Naive B cell (primary cell): ENCODE results near the gene GMDS. TPM values are rescaled to one million over a fixed set of nuclear protein-coding genes. Genes with fewer than 3 reads are reported as not detected.

Experiments used
- ATAC-seq, 2 donors: fragments of 150-1000 bp; cut with Tn5 transposase; 2 replicates each; pipeline ENCODE4 v1.10.0; 2021; ENCODE audit warnings: low read depth in 2 of 2, mild to moderate bottlenecking in 2 of 2, moderate library complexity in 2 of 2
- DNase-seq: peaks from one replicate; pipeline ENCODE4 v3.0.0; 2022
- H3K27ac Mint-ChIP-seq, 6 donors: one replicate each; pipeline ENCODE4 v1.8.0; 2020 to 2022; ENCODE audit warnings: mild to moderate bottlenecking in 6 of 6, mixed read lengths in 6 of 6, moderate library complexity in 5 of 6, inconsistent platforms in 2 of 6
- H3K27me3 Mint-ChIP-seq, 3 donors: one replicate each; pipeline ENCODE4 v1.8.0; 2021 to 2022; ENCODE audit warnings: mixed read lengths in 3 of 3, mild to moderate bottlenecking in 1 of 3
- H3K36me3 Mint-ChIP-seq, 2 donors: one replicate each; pipeline ENCODE4 v1.8.0; 2020 to 2022; ENCODE audit warnings: mixed read lengths in 2 of 2, inconsistent platforms in 1 of 2, mild to moderate bottlenecking in 1 of 2
- H3K4me1 Mint-ChIP-seq, 3 donors: one replicate each; pipeline ENCODE4 v1.8.0; 2020 to 2022; ENCODE audit warnings: mixed read lengths in 3 of 3, inconsistent platforms in 1 of 3, mild to moderate bottlenecking in 1 of 3, moderate library complexity in 1 of 3
- H3K4me3 Mint-ChIP-seq, 8 donors: one replicate each; pipeline ENCODE4 v1.8.0; 2020 to 2022; ENCODE audit warnings: mild to moderate bottlenecking in 8 of 8, mixed read lengths in 8 of 8, moderate library complexity in 8 of 8, inconsistent platforms in 2 of 8
- H3K9me3 Mint-ChIP-seq, 7 donors: one replicate each; pipeline ENCODE4 v1.8.0; 2020 to 2022; ENCODE audit warnings: mixed read lengths in 7 of 7, mild to moderate bottlenecking in 5 of 7, inconsistent platforms in 2 of 7, moderate library complexity in 1 of 7
- polyA plus RNA-seq, 6 donors: library from polyadenylated mRNA; unstranded; fragments of 300-500 nt; fragmentation: Illumina TruSeq; gene quantifications; one replicate each; pipeline ENCODE4 v1.2.3, GENCODE V29; 2021; ENCODE audit warnings: low read depth in 6 of 6

Gene GMDS
- polyA plus RNA-seq, 6 donors from 2014 or later = 12.7 to 23.3 (median 14.7) TPM

DNA sequence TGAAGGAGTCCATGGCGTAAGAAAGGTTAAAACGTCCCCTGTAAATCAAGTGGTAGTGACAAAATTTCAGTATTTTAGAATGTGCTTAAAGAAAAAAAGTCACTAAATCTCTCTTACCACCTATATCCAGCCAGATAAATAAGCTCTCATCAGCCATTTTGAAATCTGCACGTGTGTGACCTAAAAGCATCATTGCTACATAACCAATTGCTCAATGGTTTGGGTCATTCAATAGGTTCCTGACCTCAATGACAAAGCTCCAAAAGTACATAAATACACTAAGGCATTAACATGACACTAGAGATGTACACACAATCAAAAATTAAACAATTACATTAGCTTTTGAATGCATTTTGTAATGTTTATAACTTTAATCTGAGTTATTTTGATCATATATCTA is 272.4 kb downstream of the GMDS start:
- no peaks in the 10 kb centered on the region for H3K9me3 Mint-ChIP-seq
- DNase-seq (no peak), ATAC-seq (no peak)
- peaks cover 7 to 10% (median 9%) of the 10 kb centered on the region in 3 donors for H3K4me1 Mint-ChIP-seq
- no peak overlapping the region for H3K4me3 Mint-ChIP-seq
- H3K27ac Mint-ChIP-seq = peak overlapping the region in 1 of 6 donors; percentile 19
- H3K36me3 Mint-ChIP-seq = peaks cover 14 to 18% of the 10 kb centered on the region in 2 donors
- no peaks in the 10 kb centered on the region for H3K27me3 Mint-ChIP-seq

- H3K4me3 Mint-ChIP-seq = no peak overlapping the region
- H3K9me3 Mint-ChIP-seq = no peaks in the 10 kb centered on the region
- DNase-seq = no peak
- H3K27me3 Mint-ChIP-seq = no peaks in the 10 kb centered on the region
- H3K36me3 Mint-ChIP-seq = peaks cover 1 to 5% of the 10 kb centered on the region in 2 donors
- peak overlapping the region in 2 of 6 donors; percentile 47 to 63 for H3K27ac Mint-ChIP-seq
- no peak for ATAC-seq
- H3K4me1 Mint-ChIP-seq = peaks cover 7 to 9% (median 8%) of the 10 kb centered on the region in 3 donors
These were observed 273.8 kb downstream of the GMDS start for GRCh38 chr6:1971612-1972011.

- Mint-ChIP-seq H3K27me3 (no peaks in the 10 kb centered on the region), H3K36me3 (peaks cover 3% of the 10 kb centered on the region in 2 donors), H3K27ac (peak overlapping the region in 1 of 6 donors; percentile 3), H3K4me1 (peaks cover 7 to 9% (median 8%) of the 10 kb centered on the region in 3 donors), H3K4me3 (peak overlapping the region in 1 of 8 donors; percentile 30), H3K9me3 (peaks cover 0 to under 1% (median 0%) of the 10 kb centered on the region in 7 donors)
- DNase-seq (no peak), ATAC-seq (no peak)
These were observed 275.2 kb downstream of the GMDS start for GRCh38 chr6:1970151-1970561.

DNA sequence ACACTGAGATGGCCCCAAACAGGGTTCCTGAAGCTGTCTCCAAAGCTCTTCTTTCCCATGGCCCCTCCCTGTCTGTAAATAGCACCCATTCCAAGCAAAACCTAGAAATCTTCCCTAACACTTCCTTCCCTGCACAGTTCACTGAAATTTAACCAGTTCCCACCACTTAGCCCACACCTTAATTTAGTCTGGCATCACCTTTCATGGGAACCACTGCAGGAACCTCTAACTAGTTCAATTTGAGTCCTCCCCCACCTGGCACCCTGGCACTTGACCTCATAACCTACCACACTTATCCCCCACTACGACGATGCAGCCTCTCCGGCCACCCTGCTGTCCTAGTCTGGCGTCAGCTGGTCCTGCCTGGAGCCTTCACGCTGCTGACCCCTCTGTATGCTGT is 278.7 kb downstream of the GMDS start:
- Mint-ChIP-seq H3K36me3 (peaks cover 6 to 7% of the 10 kb centered on the region in 2 donors), H3K4me3 (no peak overlapping the region), H3K9me3 (peaks cover 0 to 4% (median 0%) of the 10 kb centered on the region in 7 donors), H3K4me1 (no peaks in the 10 kb centered on the region), H3K27me3 (no peaks in the 10 kb centered on the region), H3K27ac (peak overlapping the region in 2 of 6 donors; percentile 41 to 52)
- DNase-seq (no peak), ATAC-seq (no peak)

- DNase-seq (no peak), ATAC-seq (no peak)
- no peaks in the 10 kb centered on the region for H3K4me1 Mint-ChIP-seq
- no peaks in the 10 kb centered on the region for H3K27me3 Mint-ChIP-seq
- peaks cover 7 to 8% of the 10 kb centered on the region in 2 donors for H3K36me3 Mint-ChIP-seq
- no peak overlapping the region for H3K27ac Mint-ChIP-seq
- H3K9me3 Mint-ChIP-seq = peaks cover 0 to 4% (median 0%) of the 10 kb centered on the region in 7 donors
- no peak overlapping the region for H3K4me3 Mint-ChIP-seq
These were observed 279.7 kb downstream of the GMDS start for GRCh38 chr6:1965596-1966224.

- peaks cover 0 to 4% (median 0%) of the 10 kb centered on the region in 7 donors for H3K9me3 Mint-ChIP-seq
- no peaks in the 10 kb centered on the region for H3K27me3 Mint-ChIP-seq
- H3K27ac Mint-ChIP-seq = no peak overlapping the region
- ATAC-seq (no peak), DNase-seq (no peak)
- no peaks in the 10 kb centered on the region for H3K4me1 Mint-ChIP-seq
- H3K36me3 Mint-ChIP-seq = peaks cover 7 to 16% of the 10 kb centered on the region in 2 donors
- no peak overlapping the region for H3K4me3 Mint-ChIP-seq
These were observed 281.8 kb downstream of the GMDS start for GRCh38 chr6:1963596-1963995.

DNA sequence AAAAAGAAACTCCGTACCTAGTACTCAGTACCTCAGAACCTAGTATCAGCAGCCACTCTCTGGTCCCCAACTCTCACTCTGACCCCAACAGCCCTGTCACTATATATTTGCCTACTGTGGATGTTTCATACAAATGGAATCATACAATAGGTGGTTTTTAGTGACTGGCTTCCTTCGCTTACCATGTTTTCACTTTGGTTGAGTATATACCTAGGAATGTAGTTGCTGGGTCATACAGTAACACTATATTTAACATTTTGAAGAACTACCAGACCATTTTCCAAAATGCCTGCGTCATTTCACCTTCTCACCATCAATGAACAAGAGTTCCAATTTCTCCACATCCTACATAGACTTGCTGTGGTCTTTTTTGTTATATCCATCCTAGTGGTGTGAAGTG is 283.2 kb downstream of the GMDS start:
- ATAC-seq (no peak), DNase-seq (no peak)
- Mint-ChIP-seq H3K27me3 (no peaks in the 10 kb centered on the region), H3K9me3 (peaks cover 0 to 4% (median 0%) of the 10 kb centered on the region in 7 donors), H3K4me1 (no peaks in the 10 kb centered on the region), H3K4me3 (no peak overlapping the region), H3K27ac (no peak overlapping the region), H3K36me3 (peaks cover 7 to 16% of the 10 kb centered on the region in 2 donors)

DNA sequence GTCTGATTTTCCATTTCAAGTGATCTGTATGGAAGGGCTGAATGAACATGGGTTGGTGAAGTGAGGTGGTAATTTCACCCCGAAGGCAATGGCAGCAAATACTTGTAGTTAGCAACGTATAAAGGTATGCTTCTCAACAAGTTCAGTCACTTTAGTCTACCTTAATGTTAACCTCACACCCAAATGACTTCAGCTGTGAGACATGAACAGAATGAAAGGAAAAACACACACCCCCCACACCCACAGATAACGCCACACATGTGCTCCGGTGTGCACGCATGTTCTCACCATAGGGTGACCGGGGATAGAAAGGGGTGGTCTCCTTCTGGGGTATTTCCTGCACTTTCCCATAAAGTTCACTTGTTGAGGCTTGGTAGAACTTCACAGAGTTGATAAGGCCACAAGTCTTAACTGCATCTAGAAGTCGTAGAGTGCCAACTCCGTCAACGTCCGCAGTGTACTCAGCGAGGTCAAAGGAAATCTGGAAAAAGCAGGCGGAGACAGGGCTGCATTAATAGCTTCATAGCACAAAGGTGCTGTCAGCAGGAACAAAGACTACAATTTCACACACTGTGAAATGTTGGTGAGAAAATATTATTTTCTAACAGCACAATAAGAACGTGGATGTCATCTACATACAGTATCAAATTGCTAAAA is 284.8 kb downstream of the GMDS start:
- Mint-ChIP-seq H3K4me3 (no peak overlapping the region), H3K27ac (no peak overlapping the region), H3K36me3 (peaks cover 7 to 16% of the 10 kb centered on the region in 2 donors), H3K4me1 (no peaks in the 10 kb centered on the region), H3K27me3 (no peaks in the 10 kb centered on the region), H3K9me3 (peaks cover 0 to 4% (median 0%) of the 10 kb centered on the region in 7 donors)
- ATAC-seq (no peak), DNase-seq (no peak)

DNA sequence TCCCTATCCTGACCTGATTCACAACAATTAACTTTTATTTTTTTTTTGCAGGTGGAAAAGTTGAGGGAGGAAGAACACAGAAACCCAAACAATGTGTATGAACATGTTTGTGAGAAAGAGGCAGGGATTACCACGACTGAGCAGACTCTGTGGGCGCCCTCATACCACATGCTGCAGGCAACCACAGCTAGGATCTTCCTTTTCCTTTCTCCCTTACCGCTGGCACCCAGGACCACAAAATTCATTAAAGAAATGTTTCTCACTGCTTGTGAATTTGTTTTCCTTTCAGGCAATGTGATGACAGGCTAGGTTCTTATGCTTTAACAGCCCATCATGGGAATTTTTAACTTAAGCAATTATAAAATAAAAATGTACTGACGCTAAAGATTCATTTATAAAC is 287.1 kb downstream of the GMDS start:
- ATAC-seq (no peak), DNase-seq (no peak)
- Mint-ChIP-seq H3K27ac (no peak overlapping the region), H3K27me3 (no peaks in the 10 kb centered on the region), H3K4me1 (no peaks in the 10 kb centered on the region), H3K9me3 (no peaks in the 10 kb centered on the region), H3K36me3 (peaks cover 0 to 10% of the 10 kb centered on the region in 2 donors), H3K4me3 (no peak overlapping the region)

DNA sequence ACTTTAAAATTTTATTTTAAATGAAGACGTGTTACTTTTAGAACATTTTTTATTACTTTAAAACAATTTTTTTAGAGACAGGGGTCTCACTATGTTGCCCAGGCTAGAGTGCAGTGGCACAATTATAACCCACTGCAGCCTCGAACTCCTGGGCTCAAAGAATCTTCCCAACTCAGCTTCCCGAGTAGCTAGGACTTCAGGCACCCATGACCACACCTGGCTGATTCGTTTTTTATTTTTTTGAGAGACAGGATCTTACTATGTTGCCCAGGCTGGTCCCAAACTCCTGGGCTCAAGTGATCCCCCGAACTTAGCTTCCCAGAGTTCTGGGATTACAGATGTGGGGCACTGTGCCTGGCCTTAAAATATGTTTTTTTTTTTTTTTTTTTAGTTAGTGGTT is 287.7 kb downstream of the GMDS start:
- Mint-ChIP-seq H3K27ac (no peak overlapping the region), H3K9me3 (no peaks in the 10 kb centered on the region), H3K4me3 (no peak overlapping the region), H3K36me3 (peaks cover 0 to 13% of the 10 kb centered on the region in 2 donors), H3K27me3 (no peaks in the 10 kb centered on the region), H3K4me1 (no peaks in the 10 kb centered on the region)
- DNase-seq (no peak), ATAC-seq (no peak)

DNA sequence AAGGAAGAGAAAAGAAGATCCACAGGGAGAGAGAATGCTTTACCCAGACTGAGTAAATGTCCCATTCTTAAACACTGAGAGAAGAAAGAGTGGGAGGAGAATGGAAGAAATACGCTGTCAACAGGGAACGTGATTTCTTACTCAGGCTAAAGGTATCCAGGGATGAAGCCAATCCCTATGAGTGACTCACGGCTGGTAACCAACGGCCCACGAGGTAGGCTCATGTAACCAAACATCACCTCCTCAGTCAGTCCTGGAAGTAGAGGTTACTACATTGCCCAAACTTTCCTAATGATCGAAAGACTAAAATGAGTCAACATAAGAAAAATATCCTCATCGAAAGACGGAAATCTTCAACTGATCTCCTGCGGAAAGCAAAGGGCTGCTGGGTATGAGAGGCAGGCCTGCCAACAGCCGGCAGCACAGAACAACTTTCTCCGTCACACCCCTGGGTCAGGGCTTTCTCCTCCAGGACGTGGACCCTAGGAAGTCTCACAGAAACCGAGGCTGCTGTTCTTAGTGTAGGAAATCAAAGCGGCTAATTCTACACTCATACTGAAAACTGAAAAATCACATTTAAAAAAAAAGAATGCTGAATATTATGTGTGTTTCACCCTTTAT is 292.6 kb downstream of the GMDS start:
- H3K4me3 Mint-ChIP-seq = no peak overlapping the region
- H3K36me3 Mint-ChIP-seq = peaks cover 0 to 15% of the 10 kb centered on the region in 2 donors
- no peak for DNase-seq

DNA sequence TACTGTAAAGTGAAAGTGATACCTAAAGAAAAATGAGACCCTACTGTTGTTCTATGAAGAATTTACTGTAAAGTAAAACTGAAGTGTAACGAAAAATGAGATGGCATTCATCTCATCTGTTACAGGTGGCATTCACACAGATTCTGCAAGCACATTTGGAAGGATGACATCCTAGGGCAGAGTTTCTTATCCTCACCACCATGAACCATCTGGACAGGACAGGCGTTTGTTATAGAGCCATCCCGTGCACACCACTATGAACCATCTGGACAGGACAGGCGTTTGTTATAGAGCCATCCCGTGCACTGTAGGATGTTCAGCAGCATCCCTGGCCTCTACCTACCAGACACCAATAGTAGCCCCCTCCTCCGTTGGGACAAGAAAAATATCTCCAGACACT is 294.8 kb downstream of the GMDS start:
- peak overlapping the region in 1 of 6 donors; percentile 67 for H3K27ac Mint-ChIP-seq
- no peaks in the 10 kb centered on the region for H3K27me3 Mint-ChIP-seq
- H3K9me3 Mint-ChIP-seq = no peaks in the 10 kb centered on the region
- ATAC-seq (no peak), DNase-seq (no peak)
- H3K36me3 Mint-ChIP-seq = peaks cover 0 to 22% of the 10 kb centered on the region in 2 donors
- H3K4me1 Mint-ChIP-seq = no peaks in the 10 kb centered on the region
- H3K4me3 Mint-ChIP-seq = no peak overlapping the region

More for the DNA sequence above, 292.6 kb downstream of the GMDS start:
- Mint-ChIP-seq H3K4me1 (no peaks in the 10 kb centered on the region), H3K9me3 (no peaks in the 10 kb centered on the region), H3K27ac (no peak overlapping the region), H3K27me3 (no peaks in the 10 kb centered on the region)
- ATAC-seq = no peak

DNA sequence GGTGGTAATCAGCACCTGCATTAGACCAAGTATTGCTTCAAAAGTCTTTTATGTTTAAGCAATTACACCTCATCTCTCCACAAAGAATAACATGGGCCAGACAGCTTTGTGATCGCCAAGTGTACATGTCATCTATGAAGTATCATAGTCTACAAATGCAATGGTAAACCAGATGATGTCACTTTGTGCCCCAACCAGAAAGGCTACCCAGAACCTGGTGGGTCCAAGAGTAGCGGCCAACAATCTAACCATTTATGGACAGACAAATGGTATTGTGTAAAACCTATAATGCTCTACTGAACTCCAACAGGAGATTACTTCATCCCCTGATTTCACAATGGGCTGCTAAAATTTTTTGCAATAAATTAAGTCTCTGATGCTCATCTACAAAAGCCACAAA is 295.9 kb downstream of the GMDS start:
- no peak overlapping the region for H3K27ac Mint-ChIP-seq
- H3K4me3 Mint-ChIP-seq = no peak overlapping the region
- DNase-seq (no peak), ATAC-seq (no peak)
- H3K36me3 Mint-ChIP-seq = peaks cover 0 to 22% of the 10 kb centered on the region in 2 donors
- H3K27me3 Mint-ChIP-seq = no peaks in the 10 kb centered on the region
- no peaks in the 10 kb centered on the region for H3K4me1 Mint-ChIP-seq
- no peaks in the 10 kb centered on the region for H3K9me3 Mint-ChIP-seq

- DNase-seq = no peak
- Mint-ChIP-seq H3K4me3 (no peak overlapping the region), H3K27ac (no peak overlapping the region), H3K27me3 (no peaks in the 10 kb centered on the region), H3K9me3 (no peaks in the 10 kb centered on the region), H3K36me3 (peaks cover 0 to 21% of the 10 kb centered on the region in 2 donors), H3K4me1 (no peaks in the 10 kb centered on the region)
- ATAC-seq = no peak
These were observed 297.5 kb downstream of the GMDS start for GRCh38 chr6:1947922-1948321.
